WTC11 (cell line): ENCODE data around the gene ABHD4.

Source experiments
- CBFB ChIP-seq: sonication (generic); formaldehyde crosslinking; IDR thresholded peaks from 2 replicates; pipeline ENCODE4 v1.8.1; 2022; ENCODE audit warnings: mild to moderate bottlenecking, low read depth, missing genetic modification reagents
- TF ChIP-seq, protein P1 (sequence below): sonication (generic); formaldehyde crosslinking; IDR thresholded peaks from 2 replicates; pipeline ENCODE4 v1.8.1; 2022; ENCODE audit warnings: low read depth, missing genetic modification reagents, borderline replicate concordance
- TF ChIP-seq, protein P2 (sequence below): fragments of 200-600 bp; IDR thresholded peaks from 2 replicates; pipeline ENCODE4 v1.8.0; 2022; ENCODE audit warnings: antibody characterized with exemption
- TF ChIP-seq, protein P3 (sequence below): sonication (generic); formaldehyde crosslinking; IDR thresholded peaks from 2 replicates; pipeline ENCODE4 v1.8.0; 2022; ENCODE audit warnings: mild to moderate bottlenecking, missing genetic modification reagents
- TF ChIP-seq, protein P4 (sequence below): sonication (generic); formaldehyde crosslinking; IDR thresholded peaks from 2 replicates; pipeline ENCODE4 v1.8.1; 2023; ENCODE audit warnings: mild to moderate bottlenecking, missing genetic modification reagents
- TF ChIP-seq, protein P5 (sequence below): sonication (generic); formaldehyde crosslinking; IDR thresholded peaks from 2 replicates; pipeline ENCODE4 v1.8.0; 2022; ENCODE audit warnings: mild to moderate bottlenecking, missing genetic modification reagents
- TF ChIP-seq, protein P6 (sequence below): sonication (generic); formaldehyde crosslinking; IDR thresholded peaks from 2 replicates; pipeline ENCODE4 v1.8.0; 2022; ENCODE audit warnings: missing genetic modification reagents

DNA sequence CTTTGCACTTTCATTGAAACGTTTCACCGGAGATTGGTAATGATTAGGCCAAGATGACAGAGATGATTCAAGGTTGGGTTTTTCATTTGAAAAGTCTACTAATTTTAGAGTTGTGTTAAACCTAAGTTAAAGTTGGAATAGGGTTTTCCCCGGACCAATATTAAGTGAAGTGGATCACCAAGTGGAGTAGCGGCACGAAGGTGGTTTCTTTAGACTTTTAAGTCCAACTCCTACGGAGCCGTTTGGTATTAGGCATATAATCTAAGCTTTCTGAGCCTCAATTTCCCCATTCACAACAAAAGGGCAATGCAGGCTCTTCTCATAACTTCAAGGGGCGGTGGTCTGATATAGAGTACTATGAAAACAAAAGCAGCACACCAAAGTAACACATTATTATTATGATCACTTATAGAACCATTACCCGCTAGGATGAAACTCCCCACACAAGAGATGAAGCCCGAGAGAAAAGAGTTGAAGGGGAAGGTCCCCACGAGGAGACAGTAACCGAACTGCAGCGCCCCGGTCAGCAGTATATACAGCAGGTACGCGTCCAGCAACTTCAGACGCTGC is 9.5 kb upstream of the ABHD4 start:
- TF ChIP-seq, protein P1, sequence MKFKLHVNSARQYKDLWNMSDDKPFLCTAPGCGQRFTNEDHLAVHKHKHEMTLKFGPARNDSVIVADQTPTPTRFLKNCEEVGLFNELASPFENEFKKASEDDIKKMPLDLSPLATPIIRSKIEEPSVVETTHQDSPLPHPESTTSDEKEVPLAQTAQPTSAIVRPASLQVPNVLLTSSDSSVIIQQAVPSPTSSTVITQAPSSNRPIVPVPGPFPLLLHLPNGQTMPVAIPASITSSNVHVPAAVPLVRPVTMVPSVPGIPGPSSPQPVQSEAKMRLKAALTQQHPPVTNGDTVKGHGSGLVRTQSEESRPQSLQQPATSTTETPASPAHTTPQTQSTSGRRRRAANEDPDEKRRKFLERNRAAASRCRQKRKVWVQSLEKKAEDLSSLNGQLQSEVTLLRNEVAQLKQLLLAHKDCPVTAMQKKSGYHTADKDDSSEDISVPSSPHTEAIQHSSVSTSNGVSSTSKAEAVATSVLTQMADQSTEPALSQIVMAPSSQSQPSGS (CRISPR knock-in tag): no peak
- TF ChIP-seq, protein P2, sequence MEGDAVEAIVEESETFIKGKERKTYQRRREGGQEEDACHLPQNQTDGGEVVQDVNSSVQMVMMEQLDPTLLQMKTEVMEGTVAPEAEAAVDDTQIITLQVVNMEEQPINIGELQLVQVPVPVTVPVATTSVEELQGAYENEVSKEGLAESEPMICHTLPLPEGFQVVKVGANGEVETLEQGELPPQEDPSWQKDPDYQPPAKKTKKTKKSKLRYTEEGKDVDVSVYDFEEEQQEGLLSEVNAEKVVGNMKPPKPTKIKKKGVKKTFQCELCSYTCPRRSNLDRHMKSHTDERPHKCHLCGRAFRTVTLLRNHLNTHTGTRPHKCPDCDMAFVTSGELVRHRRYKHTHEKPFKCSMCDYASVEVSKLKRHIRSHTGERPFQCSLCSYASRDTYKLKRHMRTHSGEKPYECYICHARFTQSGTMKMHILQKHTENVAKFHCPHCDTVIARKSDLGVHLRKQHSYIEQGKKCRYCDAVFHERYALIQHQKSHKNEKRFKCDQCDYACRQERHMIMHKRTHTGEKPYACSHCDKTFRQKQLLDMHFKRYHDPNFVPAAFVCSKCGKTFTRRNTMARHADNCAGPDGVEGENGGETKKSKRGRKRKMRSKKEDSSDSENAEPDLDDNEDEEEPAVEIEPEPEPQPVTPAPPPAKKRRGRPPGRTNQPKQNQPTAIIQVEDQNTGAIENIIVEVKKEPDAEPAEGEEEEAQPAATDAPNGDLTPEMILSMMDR: no peak
- no peak for TF ChIP-seq CBFB (CRISPR knock-in tag)
- TF ChIP-seq, protein P3, sequence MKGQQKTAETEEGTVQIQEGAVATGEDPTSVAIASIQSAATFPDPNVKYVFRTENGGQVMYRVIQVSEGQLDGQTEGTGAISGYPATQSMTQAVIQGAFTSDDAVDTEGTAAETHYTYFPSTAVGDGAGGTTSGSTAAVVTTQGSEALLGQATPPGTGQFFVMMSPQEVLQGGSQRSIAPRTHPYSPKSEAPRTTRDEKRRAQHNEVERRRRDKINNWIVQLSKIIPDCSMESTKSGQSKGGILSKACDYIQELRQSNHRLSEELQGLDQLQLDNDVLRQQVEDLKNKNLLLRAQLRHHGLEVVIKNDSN (CRISPR knock-in tag): no peak
- TF ChIP-seq, protein P4, sequence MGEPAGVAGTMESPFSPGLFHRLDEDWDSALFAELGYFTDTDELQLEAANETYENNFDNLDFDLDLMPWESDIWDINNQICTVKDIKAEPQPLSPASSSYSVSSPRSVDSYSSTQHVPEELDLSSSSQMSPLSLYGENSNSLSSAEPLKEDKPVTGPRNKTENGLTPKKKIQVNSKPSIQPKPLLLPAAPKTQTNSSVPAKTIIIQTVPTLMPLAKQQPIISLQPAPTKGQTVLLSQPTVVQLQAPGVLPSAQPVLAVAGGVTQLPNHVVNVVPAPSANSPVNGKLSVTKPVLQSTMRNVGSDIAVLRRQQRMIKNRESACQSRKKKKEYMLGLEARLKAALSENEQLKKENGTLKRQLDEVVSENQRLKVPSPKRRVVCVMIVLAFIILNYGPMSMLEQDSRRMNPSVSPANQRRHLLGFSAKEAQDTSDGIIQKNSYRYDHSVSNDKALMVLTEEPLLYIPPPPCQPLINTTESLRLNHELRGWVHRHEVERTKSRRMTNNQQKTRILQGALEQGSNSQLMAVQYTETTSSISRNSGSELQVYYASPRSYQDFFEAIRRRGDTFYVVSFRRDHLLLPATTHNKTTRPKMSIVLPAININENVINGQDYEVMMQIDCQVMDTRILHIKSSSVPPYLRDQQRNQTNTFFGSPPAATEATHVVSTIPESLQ (CRISPR knock-in tag): no peak
- TF ChIP-seq, protein P5, sequence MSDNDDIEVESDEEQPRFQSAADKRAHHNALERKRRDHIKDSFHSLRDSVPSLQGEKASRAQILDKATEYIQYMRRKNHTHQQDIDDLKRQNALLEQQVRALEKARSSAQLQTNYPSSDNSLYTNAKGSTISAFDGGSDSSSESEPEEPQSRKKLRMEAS (CRISPR knock-in tag): no peak
- TF ChIP-seq, protein P6, sequence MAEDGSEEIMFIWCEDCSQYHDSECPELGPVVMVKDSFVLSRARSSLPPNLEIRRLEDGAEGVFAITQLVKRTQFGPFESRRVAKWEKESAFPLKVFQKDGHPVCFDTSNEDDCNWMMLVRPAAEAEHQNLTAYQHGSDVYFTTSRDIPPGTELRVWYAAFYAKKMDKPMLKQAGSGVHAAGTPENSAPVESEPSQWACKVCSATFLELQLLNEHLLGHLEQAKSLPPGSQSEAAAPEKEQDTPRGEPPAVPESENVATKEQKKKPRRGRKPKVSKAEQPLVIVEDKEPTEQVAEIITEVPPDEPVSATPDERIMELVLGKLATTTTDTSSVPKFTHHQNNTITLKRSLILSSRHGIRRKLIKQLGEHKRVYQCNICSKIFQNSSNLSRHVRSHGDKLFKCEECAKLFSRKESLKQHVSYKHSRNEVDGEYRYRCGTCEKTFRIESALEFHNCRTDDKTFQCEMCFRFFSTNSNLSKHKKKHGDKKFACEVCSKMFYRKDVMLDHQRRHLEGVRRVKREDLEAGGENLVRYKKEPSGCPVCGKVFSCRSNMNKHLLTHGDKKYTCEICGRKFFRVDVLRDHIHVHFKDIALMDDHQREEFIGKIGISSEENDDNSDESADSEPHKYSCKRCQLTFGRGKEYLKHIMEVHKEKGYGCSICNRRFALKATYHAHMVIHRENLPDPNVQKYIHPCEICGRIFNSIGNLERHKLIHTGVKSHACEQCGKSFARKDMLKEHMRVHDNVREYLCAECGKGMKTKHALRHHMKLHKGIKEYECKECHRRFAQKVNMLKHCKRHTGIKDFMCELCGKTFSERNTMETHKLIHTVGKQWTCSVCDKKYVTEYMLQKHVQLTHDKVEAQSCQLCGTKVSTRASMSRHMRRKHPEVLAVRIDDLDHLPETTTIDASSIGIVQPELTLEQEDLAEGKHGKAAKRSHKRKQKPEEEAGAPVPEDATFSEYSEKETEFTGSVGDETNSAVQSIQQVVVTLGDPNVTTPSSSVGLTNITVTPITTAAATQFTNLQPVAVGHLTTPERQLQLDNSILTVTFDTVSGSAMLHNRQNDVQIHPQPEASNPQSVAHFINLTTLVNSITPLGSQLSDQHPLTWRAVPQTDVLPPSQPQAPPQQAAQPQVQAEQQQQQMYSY (CRISPR knock-in tag): no peak
